IPS DF 4.7 (cell line): Measurements from ENCODE around the gene MALT1.
"Not testable (repeated sequence)": the region's sequence is repeated elsewhere in the genome, so short reads cannot be mapped to it uniquely, and the experiment has no call there.

Source experiments
- DNase-seq: peaks from one replicate; pipeline ENCODE4 v3.0.0-alpha.2; 2013; ENCODE audit warnings: low spot score; ENCODE audit errors: extremely low read depth

Gene MALT1, protein sequence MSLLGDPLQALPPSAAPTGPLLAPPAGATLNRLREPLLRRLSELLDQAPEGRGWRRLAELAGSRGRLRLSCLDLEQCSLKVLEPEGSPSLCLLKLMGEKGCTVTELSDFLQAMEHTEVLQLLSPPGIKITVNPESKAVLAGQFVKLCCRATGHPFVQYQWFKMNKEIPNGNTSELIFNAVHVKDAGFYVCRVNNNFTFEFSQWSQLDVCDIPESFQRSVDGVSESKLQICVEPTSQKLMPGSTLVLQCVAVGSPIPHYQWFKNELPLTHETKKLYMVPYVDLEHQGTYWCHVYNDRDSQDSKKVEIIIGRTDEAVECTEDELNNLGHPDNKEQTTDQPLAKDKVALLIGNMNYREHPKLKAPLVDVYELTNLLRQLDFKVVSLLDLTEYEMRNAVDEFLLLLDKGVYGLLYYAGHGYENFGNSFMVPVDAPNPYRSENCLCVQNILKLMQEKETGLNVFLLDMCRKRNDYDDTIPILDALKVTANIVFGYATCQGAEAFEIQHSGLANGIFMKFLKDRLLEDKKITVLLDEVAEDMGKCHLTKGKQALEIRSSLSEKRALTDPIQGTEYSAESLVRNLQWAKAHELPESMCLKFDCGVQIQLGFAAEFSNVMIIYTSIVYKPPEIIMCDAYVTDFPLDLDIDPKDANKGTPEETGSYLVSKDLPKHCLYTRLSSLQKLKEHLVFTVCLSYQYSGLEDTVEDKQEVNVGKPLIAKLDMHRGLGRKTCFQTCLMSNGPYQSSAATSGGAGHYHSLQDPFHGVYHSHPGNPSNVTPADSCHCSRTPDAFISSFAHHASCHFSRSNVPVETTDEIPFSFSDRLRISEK

DNA sequence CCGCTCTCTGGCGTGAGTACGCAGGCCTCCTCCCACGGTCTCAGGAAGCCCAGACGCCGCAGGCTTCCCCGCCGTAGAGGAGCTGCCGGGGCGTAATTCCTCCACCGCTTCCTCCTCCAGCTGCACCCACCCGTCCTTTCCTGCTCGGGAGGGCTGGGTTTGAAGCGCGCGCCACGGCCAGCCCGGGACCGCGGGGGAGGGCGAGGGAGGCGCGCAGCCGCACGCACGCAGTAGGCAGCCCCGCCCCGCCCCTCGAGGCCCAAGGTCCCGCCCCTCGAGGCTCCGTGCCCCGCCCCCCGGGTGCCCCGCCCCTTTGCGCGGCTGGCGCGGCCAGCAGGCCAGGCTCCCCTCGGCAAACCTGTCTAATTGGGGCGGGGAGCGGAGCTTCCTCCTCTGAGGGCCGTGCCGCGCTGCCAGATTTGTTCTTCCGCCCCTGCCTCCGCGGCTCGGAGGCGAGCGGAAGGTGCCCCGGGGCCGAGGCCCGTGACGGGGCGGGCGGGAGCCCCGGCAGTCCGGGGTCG, at the start of gene MALT1:
Gene MALT1, plus strand, starts transcription at position 355 of the 521 bp plus-strand sequence. CDS start 179 bp downstream, outside the sequence.
- DNase-seq: no peak

DNA sequence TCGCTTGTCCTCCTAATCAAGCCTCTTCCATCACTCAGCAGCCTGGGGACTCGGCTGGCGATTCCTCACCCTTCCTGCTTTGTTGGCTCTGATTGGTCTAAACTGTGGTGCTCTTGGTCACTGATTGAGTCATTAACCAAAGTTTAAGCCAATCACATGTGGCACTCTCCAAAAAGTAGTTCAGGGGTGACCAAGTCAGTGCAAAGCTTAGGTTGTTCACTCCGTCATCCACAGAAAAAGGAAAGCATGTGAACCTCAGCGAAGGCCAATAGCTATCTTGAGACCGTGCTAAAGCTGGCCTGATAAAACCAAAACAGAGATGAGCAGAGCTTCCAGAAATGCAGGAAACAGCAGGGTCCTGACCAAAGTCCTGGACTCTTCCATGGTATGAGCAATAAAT, 47.3 kb upstream of the MALT1 start:
- DNase-seq: no peak

DNA sequence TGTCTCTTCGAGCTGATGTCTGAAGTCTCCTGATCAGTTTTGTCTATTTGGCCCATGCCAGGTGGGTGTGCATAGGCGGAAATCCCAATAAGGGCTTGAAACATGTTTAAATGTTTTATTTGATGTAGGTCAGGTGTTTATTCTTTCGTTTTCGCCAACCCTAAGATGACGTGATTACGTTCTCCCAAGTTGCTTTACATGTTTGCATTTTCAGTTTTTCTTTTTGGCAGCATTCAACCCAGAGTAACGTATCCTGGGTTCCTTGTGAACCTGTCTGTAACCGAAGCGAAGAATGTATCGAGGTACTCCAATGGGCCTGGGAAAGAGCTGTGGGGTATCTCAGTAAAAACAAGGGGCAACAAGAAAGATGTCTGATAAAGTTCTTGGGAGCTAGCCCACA, 45.4 kb upstream of the MALT1 start:
- DNase-seq: no peak

DNA sequence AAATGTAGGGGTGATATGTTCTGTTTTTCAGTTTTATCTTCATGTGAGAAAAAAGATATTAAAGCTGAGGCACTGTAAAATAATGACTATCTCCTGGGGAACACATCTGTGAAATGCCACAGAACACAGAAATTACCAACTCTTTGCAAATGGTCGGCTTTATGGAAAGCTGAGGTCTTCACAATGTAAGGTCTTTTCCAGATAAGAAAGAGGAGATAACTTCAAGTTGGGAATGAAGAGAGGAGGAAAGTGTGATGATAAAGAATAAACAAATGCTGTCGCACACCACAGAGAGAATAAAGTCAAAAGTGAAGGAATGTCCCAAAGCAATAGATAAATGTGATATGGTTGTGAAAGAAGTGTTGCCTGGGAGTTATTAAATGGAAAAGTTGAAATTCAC, 41.2 kb upstream of the MALT1 start:
- DNase-seq: no peak

DNA sequence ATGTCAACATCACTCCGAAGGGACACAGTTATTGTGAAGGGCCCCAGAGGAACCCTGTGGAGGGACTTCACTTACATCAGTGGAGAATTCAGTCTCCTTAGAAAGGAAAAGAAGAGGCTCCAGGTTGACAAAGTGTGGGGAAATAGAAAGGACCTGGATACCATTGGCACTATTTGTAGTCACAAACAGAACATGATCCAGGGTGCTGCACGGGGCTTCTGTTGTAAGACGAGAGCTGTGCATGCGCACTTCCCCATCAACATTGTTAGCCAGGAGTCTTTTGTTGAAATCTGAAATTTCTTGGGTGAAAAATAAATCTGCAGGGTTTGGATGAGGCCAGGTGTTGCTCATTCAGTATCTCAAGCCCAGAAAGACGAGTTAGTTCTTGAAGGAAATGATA, 40.0 kb upstream of the MALT1 start:
- no peak for DNase-seq

DNA sequence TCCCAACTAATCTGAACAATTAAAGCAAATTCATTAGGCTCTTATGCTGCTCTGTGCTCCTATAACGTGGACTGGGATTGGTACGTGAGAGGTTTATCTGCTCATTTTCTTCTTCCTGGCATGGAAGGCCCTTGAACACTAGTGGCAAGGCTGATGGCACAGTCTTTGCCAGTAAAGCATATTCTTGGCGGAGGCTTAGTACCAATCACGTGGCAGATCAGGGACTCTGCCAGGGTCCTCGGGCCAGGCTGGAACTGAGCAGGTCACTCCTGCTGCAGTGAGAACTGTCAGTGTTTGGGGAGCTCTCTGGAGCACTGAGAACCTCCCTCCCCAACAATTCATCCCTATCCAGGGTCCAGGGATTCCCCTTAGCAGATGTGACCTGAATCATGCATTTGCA, 38.7 kb upstream of the MALT1 start:
- DNase-seq: no peak

DNA sequence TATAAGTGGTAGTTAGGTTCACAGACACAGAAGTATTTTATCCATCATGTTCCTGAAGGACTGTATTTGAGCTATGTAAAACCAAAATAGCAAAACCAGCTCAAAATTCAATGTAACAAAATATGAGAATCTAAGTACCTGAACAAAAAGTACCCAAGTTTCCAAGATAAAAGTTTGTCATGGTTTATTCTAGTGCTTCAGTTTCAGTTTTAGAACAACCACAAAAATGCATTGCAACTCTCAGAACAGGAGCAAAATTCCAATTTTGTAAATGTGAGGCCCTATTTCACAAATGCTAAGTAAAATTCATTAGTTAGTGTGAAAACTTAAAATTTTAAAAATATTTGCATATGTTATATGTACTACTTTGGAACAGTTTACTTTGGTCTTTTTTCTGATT, 37.4 kb upstream of the MALT1 start:
- no peak for DNase-seq

DNA sequence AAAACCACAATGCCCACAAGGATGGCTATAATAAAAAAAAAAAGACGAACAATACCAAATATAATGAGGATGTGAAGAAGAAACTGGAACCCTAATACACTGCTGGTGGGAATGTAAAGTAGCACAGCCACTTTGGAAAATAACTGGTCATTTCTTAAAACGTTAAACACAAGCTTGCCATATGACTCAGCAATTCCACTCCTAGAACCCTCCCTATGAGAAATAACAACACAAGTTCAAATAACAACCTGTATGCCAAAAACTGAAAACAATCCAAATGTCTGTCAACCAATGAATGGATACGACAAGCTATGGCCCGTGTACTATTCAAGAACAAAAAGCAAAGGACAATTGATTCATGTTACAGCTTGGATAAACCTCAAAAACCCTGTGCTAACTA, 35.4 kb upstream of the MALT1 start:
- DNase-seq: no peak

DNA sequence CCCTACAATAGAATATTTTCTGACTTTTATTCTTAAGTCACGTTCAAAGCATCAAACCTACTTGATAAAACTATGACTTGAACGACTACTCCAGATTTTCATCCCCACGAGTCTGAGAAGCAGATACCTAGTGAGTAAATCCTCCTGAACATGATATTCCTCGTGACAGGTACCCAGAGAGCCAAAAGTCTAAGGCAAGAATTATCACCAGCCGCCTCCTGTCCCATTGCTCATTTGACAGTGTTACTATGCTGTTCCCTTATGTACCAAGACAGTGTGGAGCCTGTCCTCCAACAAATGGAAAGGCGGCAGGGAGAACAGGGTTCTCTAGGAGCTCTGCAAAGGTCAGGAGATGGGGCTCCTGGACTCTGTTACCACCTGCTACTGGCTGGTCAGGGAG, 34.1 kb upstream of the MALT1 start:
- no peak for DNase-seq

DNA sequence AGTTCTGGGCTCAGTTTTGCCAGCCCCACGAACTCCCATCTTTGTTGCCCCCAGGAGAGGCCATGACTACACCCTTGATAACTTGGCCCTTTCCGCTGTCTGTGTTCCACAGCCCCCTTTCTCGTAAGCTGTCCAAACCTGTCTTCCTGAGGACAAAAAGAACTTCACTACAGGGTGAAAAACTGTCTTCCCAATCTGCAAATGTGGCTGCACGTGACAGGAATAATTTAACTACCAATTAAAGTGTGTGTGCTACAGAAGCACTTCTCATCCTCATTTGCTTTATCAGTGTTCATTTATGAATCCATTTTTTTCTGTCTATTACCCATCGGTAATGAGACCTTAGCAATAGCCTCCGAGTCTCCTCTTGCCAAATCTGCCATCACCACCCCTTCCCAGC, 33.3 kb upstream of the MALT1 start:
- no peak for DNase-seq

DNA sequence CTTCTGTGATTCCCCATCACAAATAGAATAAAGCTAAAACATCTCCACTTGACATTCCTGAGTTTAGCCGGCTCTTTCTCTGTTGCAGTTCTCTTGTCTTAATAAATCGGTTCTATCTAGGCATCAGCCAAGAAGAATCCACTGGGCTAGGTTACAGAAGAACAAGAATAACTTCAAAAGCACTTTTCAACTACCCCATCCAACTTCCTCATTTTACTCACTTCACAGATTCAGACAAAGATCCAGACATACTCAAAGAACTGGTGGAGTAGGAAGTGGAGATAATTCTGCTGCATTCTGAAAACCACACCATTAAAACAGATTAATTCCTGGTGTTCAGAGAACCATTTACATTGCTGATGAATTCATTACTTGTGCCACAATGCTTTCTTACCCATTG, 32.8 kb upstream of the MALT1 start:
- DNase-seq: no peak

DNA sequence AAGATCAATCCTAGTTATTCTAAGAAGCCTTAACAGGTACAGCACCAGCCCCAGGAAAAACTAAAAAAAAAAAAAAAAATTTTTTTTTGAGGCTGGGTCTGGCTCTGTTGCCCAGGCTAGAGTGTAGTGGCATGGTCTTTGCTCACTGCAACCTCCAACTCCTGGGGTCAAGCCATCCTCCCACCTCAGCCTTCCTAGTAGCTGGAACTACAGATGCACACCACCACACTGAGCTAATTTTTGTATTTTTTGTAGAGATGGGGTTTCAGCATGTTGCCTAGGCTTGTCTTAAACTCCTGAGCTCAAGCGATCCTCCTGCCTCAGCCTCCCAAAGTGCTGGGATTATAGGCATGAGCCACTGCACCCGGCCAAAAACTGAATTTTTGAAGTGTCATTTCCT, 32.0 kb upstream of the MALT1 start:
- DNase-seq: no peak

DNA sequence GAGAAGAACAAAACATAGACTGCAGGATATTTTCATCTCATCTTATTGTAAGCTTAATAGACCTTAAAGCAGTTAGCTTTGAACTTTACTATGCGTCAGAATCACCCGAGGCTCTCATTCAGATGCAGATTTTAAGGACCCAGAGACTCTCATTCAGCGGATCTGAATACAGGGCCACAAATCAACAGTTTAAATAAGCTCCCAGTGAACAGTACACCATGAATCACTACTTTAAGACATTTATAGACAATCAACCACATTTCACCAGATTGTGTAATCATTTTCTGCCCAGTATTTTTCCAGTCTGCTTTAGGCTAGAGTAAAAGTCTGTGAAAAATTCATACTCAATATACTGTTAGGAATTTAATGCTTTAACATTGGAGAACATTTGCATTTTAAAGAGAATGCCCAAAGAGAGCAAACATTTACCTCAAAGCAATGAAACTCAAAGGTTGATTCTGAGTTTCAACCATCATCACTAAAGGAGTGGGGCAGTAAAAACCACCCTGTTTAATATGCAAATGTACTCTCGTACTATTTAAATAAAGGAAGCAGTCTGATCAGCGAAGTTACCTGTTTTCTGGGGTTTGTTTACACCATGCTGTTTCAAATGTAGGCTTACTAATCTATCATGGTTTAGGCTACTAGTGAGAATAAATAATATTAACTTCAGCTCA, 31.4 kb upstream of the MALT1 start:
- no peak for DNase-seq

DNA sequence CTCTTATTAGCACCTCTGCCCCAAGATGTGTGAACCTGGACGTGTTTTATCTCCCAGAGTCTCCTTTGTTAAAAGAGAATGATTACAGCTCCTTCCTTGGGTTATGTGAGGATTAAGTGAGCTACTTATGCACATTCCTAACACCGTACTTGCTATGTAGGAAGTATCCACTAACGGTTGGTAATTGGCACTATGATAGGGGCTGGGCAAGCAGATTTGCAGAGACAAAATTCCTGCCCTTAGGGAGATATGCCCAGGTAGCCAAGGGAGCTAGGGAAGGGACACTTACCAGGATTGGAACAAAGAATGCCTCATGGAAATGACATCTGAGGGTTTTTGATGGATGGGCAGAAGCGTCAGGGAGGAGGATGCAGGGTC, 30.8 kb upstream of the MALT1 start:
- DNase-seq: no peak

DNA sequence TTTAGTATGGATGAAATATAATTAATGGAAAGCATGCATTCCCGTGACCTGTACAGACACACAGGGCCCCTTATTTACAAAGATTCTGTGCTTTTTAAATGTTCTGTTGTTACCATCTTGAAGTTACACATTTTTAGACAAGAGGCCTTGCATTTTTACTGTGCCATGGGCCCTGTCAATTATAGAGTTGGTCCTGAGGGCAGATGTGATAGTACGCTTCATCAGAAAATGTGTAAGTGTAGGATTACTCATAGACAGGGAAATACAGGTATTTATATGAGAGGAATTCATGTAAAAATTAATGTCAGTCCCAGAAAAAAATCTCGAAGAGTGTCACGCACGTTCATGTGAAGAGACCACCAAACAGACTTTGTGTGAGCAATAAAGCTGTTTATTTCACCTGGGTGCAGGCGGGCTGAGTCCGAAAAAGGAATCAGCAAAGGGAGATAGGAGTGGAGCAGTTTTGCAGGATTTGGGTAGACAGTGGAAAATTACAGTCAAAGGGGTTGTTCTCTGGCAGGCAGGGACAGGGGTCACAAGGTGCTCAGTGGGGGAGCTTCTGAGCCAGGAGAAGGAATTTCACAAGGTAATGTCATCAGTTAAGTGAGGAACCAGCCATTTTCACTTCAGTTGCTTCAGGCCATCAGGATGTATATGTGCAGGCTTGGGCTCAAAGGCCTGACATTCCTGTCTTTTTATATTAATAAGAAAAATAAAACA, 30.2 kb upstream of the MALT1 start:
- DNase-seq: no peak

DNA sequence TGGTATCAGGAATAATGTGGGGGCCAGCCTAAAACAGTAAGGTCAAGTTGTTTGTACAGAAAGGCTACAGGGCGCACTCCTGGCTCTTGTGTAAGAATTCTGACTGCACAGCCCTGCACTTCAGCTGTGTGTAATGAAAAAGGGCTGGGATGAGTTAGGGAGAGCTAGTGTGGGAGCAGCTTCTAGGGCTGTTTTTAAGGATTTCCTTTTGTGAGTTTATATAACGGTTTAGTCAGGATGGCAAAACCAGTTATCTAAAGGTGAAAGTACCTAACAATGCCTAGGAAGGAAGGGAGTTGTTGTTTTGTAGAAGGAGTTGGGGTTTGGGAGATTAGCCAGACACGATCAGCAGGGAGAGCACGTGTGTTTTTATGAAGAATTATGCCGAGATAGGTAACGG, 27.7 kb upstream of the MALT1 start:
- not testable (repeated sequence) for DNase-seq

DNA sequence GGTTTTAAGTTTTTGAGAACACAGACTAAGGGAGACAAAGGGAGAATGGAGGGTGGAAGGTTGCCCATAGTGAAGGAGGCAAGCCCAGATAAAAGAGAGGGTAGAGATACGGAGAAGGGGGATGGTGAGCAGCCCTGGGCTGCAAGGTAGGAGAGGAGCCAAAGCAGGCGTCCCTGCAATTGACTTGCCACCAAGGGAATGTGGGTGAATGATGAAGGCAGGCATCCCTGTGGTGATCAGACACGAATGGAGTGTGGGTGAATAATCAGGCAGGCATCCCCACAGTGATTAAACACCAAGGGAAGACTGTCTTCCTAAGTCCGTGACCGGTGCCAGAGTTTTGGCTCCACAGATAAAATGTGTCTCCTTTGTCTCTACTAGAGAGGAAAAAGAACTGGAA, 25.9 kb upstream of the MALT1 start:
- DNase-seq: no peak

DNA sequence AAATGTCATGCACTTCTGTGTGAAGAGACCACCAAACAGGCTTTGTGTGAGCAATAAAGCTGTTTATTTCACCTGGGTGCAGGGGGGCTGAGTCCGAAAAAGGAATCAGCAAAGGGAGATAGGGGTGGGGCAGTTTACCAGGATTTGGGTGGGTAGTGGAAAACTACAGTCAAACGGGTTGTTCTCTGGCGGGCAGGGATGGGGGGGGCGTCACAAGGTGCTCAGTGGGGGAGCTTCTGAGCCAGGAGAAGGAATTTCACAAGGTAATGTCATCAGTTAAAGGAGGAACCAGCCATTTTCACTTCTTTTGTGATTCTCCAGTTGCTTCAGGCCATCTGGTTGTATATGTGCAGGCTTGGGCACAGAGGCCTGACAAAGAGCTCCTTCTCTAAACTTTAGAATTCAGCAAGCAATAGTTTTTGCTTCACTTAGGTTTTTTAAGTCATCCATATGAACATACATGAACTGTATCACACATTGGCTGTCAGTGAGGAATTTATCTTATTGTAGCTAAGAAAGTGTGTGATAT, 24.9 kb upstream of the MALT1 start:
- no peak for DNase-seq

DNA sequence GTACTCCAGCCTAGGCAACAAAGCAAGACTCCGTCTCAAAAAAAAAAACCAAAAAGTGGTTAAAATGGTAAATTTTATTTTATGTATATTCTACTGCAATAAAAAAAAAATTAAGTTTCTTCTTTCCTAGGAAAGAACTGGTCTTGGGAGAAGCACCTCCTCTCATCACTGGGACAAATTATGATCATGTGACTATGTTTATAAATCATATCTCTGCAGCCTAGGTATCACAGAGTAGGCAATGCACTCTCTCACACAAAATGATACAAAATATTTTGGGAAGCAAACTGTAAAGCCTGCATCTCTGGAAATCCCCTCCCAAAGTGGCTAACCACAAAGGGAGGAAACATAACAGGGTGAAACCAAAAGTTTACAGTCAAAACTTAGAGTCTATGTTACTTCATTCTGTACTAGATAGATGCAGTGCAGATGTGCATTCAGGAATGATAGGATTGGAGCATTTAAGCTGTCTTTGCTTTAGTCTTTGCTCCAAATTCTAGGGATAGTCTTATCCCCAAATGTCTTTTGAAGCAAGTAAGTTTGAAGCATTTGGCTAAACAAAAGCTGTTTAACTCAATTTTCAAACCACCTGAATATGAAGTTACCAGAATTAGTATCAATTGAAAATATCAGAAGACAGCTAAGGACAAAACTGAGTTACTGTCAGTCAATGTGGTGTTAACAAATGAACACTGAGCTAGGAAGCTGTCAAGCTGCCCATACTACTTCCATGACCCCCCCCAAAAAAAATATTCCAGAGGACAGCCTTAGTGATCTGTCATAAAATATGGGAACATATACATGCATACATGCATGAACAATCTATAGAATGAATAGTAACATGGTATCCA, 21.1 kb upstream of the MALT1 start:
- DNase-seq: no peak

DNA sequence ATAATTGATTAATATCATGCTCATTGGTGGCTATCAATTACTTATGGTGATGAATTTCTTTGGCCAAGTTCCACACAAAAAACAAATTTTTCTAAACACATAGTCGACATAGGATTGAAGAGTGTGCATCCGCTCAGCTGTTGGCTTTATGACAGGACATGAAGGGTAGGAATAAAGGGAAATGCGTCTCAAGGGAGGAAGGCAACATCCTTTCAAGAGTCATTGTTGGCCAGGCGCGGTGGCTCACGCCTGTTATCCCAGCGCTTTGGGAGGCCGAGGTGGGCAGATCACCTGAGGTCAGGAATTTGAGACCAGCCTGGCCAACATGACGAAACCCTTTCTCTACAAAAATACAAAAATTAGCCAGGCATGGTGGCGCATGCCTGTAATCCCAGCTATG, 20.4 kb upstream of the MALT1 start:
- DNase-seq: not testable (repeated sequence)
